SKM-1 (cell line): ENCODE data around the gene TRERF1.

Source experiments
- DNase-seq: peaks from one replicate; lab custom pipeline; 2025; ENCODE audit not compliant: unreplicated experiment; lab: John Stamatoyannopoulos, UW

TRERF1 gene

GRCh38 chr6:42259841-42260395, 191.8 kb downstream of the TRERF1 start:
- DNase-seq = no peak

- DNase-seq = no peak
These were observed 192.4 kb downstream of the TRERF1 start for GRCh38 chr6:42259286-42259685.

GRCh38 chr6:42257614-42258013, 194.1 kb downstream of the TRERF1 start:
- no peak for DNase-seq

- DNase-seq = no peak
These were observed 194.7 kb downstream of the TRERF1 start for GRCh38 chr6:42257063-42257462.

- no peak for DNase-seq
These were observed 196.7 kb downstream of the TRERF1 start for GRCh38 chr6:42255050-42255449.

- DNase-seq = no peak
These were observed 197.2 kb downstream of the TRERF1 start for GRCh38 chr6:42254505-42254904.

GRCh38 chr6:42251911-42252637, 199.7 kb downstream of the TRERF1 start:
- DNase-seq = no peak

GRCh38 chr6:42251500-42251899, 200.2 kb downstream of the TRERF1 start:
- DNase-seq = no peak

GRCh38 chr6:42250274-42250931, 201.3 kb downstream of the TRERF1 start:
- DNase-seq = no peak

GRCh38 chr6:42249279-42249678, 202.4 kb downstream of the TRERF1 start:
- DNase-seq = no peak

- DNase-seq = no peak
These were observed 208.7 kb downstream of the TRERF1 start for GRCh38 chr6:42243046-42243445.

GRCh38 chr6:42241915-42242314, 209.8 kb downstream of the TRERF1 start:
- DNase-seq = no peak

- DNase-seq = no peak
These were observed 211.9 kb downstream of the TRERF1 start for GRCh38 chr6:42239736-42240375.

- DNase-seq = no peak
These were observed 212.4 kb downstream of the TRERF1 start for GRCh38 chr6:42239333-42239732.

GRCh38 chr6:42237857-42238256, 213.9 kb downstream of the TRERF1 start:
- no peak for DNase-seq

GRCh38 chr6:42236682-42237473, 214.8 kb downstream of the TRERF1 start:
- no peak for DNase-seq

GRCh38 chr6:42236030-42236429, 215.7 kb downstream of the TRERF1 start:
- DNase-seq = no peak

GRCh38 chr6:42232035-42232434, 219.7 kb downstream of the TRERF1 start:
- no peak for DNase-seq

- no peak for DNase-seq
These were observed 221.1 kb downstream of the TRERF1 start for GRCh38 chr6:42230345-42231321.
